Kidney epithelial cell (primary cell): ENCODE data around the gene SIGLEC14. TPM values are rescaled to one million over a fixed set of nuclear protein-coding genes. Genes with fewer than 3 reads are reported as not detected.
"Not testable (repeated sequence)": the region's sequence is repeated elsewhere in the genome, so short reads cannot be mapped to it uniquely, and the experiment has no call there.

Experiments used
- DNase-seq: peaks from one replicate; pipeline ENCODE4 v3.0.0-alpha.2; 2010; ENCODE audit warnings: low read depth
- H3K27me3 ChIP-seq: 2 replicates; pipeline ENCODE4 v1.6.0; 2011; ENCODE audit warnings: low read length; ENCODE audit not compliant: control insufficient read depth, insufficient read depth
- H3K36me3 ChIP-seq: 2 replicates; pipeline ENCODE4 v1.5.1; 2011; ENCODE audit warnings: low read length; ENCODE audit not compliant: control insufficient read depth, insufficient read depth
- H3K4me3 ChIP-seq: 2 replicates; pipeline ENCODE4 v1.5.1; 2011; ENCODE audit warnings: low read depth, mild to moderate bottlenecking, control low read depth, low read length
- total RNA-seq: library from RNA; depleted of rRNA; stranded (reverse); fragments of >200 nt; gene quantifications from 2 replicates; pipeline ENCODE4 v1.2.3, GENCODE V29; 2015
- TF ChIP-seq, protein P1 (sequence below): IDR thresholded peaks from 2 replicates; pipeline ENCODE4 v1.5.1; 2011; ENCODE audit warnings: mild to moderate bottlenecking, moderate library complexity, low read length, control low read depth, inconsistent platforms; ENCODE audit not compliant: insufficient read depth, poor library complexity, severe bottlenecking

Gene SIGLEC14
- total RNA-seq, 1 donor from 2014 or later: not detected

DNA sequence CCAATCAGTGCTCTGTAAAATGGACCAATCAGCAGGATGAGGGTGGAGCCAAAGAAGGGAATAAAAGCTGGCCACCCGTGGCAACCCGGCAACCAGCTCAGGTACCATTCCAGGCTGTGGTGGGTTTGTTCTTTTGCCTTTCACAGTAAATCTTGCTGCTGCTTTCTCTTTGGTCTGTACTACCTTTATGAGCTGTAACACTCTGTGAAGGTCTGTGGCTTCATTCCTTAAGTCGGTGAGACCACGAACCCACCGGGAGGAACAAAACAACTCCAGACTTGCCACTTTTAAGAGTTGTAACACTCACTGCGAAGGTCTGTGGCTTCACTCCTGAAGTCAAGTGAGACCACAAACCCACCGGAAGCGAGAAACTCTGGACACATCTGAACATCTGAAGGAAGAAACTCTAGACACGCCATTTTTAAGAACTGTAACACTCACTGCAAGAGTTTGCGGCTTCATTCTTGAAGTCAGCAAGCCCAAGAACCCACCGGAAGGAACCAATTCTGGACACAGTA, 30.0 kb upstream of the SIGLEC14 start:
- TF ChIP-seq, protein P1, sequence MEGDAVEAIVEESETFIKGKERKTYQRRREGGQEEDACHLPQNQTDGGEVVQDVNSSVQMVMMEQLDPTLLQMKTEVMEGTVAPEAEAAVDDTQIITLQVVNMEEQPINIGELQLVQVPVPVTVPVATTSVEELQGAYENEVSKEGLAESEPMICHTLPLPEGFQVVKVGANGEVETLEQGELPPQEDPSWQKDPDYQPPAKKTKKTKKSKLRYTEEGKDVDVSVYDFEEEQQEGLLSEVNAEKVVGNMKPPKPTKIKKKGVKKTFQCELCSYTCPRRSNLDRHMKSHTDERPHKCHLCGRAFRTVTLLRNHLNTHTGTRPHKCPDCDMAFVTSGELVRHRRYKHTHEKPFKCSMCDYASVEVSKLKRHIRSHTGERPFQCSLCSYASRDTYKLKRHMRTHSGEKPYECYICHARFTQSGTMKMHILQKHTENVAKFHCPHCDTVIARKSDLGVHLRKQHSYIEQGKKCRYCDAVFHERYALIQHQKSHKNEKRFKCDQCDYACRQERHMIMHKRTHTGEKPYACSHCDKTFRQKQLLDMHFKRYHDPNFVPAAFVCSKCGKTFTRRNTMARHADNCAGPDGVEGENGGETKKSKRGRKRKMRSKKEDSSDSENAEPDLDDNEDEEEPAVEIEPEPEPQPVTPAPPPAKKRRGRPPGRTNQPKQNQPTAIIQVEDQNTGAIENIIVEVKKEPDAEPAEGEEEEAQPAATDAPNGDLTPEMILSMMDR: no peak
- DNase-seq: no peak
- no peaks in the 10 kb centered on the region for H3K27me3 ChIP-seq
- H3K36me3 ChIP-seq: no peaks in the 10 kb centered on the region
- no peak overlapping the region for H3K4me3 ChIP-seq

DNA sequence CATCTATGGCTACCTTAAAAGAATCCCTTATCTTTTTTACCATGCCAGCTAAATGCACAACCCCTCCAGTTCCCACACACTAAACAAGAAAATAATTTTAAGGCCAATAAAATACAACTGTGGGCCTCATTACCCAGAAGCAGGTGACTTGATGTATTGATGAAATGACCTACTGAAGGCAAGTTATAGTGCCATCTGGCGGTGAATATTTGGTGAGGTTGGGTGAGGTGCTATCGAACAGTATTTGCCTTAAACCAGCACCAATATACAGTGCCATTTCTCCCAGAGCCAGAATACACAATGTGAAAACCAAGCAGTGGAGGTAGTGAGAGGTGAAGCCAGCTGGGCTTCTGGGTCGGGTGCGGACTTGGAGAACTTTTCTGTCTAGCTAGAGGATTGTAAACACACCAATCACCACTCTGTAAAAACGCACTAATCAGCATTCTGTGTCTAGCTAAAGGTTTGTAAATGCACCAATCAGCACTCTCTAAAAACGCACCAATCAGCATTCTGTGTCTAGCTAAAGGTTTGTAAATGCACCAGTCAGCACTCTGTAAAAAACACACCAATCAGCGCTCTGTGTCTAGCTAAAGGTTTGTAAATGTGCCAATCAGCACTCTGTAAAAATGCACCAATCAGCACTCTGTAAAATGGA, 29.4 kb upstream of the SIGLEC14 start:
- TF ChIP-seq, protein P1: peak; percentile 23
- H3K27me3 ChIP-seq, DNase-seq, H3K4me3 ChIP-seq, H3K36me3 ChIP-seq: not testable (repeated sequence)

DNA sequence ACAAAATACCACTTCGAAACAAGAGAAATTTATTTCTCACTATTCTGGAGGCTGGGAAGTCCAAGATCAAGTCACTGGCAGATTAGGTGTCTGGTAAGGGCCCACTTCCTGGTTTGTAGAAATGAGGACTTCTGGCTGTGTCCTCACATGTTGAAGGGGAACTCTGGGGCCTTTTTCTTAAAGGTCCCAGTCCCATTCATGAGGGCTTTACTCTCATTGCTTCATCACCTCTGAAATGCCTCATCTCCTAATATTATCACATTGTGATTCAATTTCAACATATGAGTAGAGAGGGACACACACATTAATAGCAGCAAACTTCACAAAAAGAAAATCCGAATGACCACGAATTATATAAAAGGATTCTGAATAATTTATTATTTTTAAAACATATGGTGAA, 21.6 kb upstream of the SIGLEC14 start:
- Histone ChIP-seq H3K4me3 (no peak overlapping the region), H3K27me3 (no peaks in the 10 kb centered on the region), H3K36me3 (no peaks in the 10 kb centered on the region)
- TF ChIP-seq, protein P1: no peak
- DNase-seq: no peak

DNA sequence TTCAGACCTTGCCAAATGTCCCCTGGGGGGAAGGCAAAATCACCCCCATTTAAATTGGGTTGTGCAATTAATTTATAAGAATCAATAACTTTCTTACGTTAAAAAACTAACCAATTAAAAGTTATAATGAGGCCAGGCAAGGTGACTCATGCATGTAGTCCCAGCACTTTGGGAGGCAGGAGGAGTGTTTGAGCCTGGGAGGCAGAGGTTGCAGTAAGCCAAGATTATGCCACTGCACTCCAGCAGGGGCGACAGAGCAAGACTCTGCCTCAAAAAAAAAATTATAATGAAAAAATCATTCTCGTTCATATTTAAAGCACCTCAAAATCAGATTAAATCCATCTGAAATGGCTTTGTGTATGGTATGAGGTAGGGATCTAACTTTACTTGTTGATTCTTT, 18.4 kb upstream of the SIGLEC14 start:
- TF ChIP-seq, protein P1: peak; percentile 5
- Histone ChIP-seq H3K36me3 (no peaks in the 10 kb centered on the region), H3K27me3 (no peaks in the 10 kb centered on the region), H3K4me3 (no peak overlapping the region)
- no peak for DNase-seq

DNA sequence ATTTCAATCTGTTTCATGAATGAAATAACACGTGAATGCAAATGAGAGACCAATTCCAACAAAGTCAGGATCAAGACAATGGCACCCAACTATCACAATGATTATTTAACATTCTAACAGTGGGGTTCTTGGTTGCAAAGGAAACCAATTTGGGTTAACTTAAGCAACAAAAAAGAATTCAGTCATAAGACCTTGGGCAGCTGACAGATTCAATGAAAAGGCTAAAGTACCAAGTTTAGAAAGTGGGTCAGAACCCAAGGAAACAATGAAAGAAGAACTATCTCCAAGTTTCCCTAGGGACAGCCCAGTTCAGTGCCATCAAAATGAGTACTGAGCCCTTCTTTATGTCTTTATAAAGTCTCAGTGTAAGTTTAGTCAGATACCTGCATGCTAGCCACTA, 17.5 kb upstream of the SIGLEC14 start:
- DNase-seq: no peak
- Histone ChIP-seq H3K36me3 (no peaks in the 10 kb centered on the region), H3K27me3 (no peaks in the 10 kb centered on the region), H3K4me3 (no peak overlapping the region)
- TF ChIP-seq, protein P1: no peak

DNA sequence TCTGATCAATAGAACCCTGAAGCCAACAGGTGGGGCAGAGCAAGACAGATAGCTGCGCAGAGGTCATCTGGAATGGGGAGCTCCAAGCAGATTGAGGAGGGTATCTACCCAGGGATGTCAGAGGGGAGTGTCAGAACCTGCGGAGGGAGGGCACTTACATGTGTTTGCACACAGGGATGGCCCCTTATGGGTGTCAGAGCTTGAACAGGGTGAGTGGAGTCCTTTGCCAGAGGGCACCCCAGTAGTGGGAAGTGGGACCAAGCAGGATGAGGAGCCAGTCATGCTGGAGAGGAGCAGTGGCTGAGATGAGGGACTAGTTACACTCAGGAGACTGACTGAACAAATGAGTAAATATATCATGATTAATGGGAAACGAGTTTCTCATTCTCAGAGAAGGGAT, 17.0 kb upstream of the SIGLEC14 start:
- TF ChIP-seq, protein P1: no peak
- Histone ChIP-seq H3K36me3 (no peaks in the 10 kb centered on the region), H3K4me3 (no peak overlapping the region), H3K27me3 (no peaks in the 10 kb centered on the region)
- no peak for DNase-seq
